OCI-LY1 (cell line): ENCODE data around the gene ZCCHC7.
A peak's percentile ranks its signal among the peaks of the same experiment; 100 is the strongest.
"Not testable (repeated sequence)": the region's sequence is repeated elsewhere in the genome, so short reads cannot be mapped to it uniquely, and the experiment has no call there.

Source experiments
- H2AFZ ChIP-seq: fragments of 200-600 bp; sonication (generic), shearing (Covaris generic); 2 replicates; pipeline ENCODE4 v1.6.0; 2014; ENCODE audit warnings: antibody characterized with exemption, mild to moderate bottlenecking, low read length
- H3F3A ChIP-seq: fragments of 200-600 bp; sonication (generic), shearing (Covaris generic); 2 replicates; pipeline ENCODE4 v1.6.0; 2014; ENCODE audit warnings: mild to moderate bottlenecking, antibody characterized with exemption, low read length, moderate library complexity; ENCODE audit not compliant: insufficient read depth
- H3K27ac ChIP-seq: fragments of 200-600 bp; sonication (generic); 2 replicates; pipeline ENCODE4 v1.5.1; 2014; ENCODE audit warnings: low read length, mixed run types, mild to moderate bottlenecking, low read depth; ENCODE audit not compliant: poor library complexity, severe bottlenecking
- H3K27me3 ChIP-seq: fragments of 200-600 bp; sonication (generic); 2 replicates; pipeline ENCODE4 v1.6.0; 2014; ENCODE audit warnings: antibody characterized with exemption, mild to moderate bottlenecking, low read length, moderate library complexity; ENCODE audit not compliant: insufficient read depth
- H3K36me3 ChIP-seq: fragments of 200-600 bp; sonication (generic); 2 replicates; pipeline ENCODE4 v1.6.1; 2014; ENCODE audit warnings: mild to moderate bottlenecking, antibody characterized with exemption, low read length, moderate library complexity, mixed read lengths; ENCODE audit not compliant: insufficient read depth
- H3K4me1 ChIP-seq: fragments of 200-600 bp; sonication (generic); 2 replicates; pipeline ENCODE4 v1.5.1; 2014; ENCODE audit warnings: mild to moderate bottlenecking, low read length, moderate library complexity; ENCODE audit not compliant: insufficient read depth, severe bottlenecking
- H3K4me2 ChIP-seq: fragments of 200-600 bp; sonication (generic), shearing (Covaris generic); 2 replicates; pipeline ENCODE4 v1.6.1; 2014; ENCODE audit warnings: low read length
- H3K4me3 ChIP-seq: fragments of 200-600 bp; sonication (generic); 2 replicates; pipeline ENCODE4 v1.5.1; 2014; ENCODE audit warnings: low read length, low read depth, mild to moderate bottlenecking, mixed read lengths; ENCODE audit not compliant: poor library complexity, severe bottlenecking
- H3K79me2 ChIP-seq: fragments of 200-600 bp; shearing (Covaris generic); 2 replicates; pipeline ENCODE4 v1.6.1; 2016; ENCODE audit warnings: mixed run types, low read length, mixed read lengths; ENCODE audit not compliant: insufficient read depth
- H3K9ac ChIP-seq: fragments of 200-600 bp; sonication (generic), shearing (Covaris generic); 2 replicates; pipeline ENCODE4 v1.6.1; 2014; ENCODE audit warnings: mild to moderate bottlenecking, low read length, mixed read lengths
- H3K9me2 ChIP-seq: fragments of 200-600 bp; sonication (generic), shearing (Covaris generic); 2 replicates; pipeline ENCODE4 v1.6.1; 2014; ENCODE audit warnings: low read depth, mild to moderate bottlenecking, low read length, mixed read lengths
- H3K9me3 ChIP-seq: fragments of 200-600 bp; shearing (Covaris generic); 2 replicates; pipeline ENCODE4 v1.6.1; 2014; ENCODE audit warnings: low read length, mixed read lengths
- H4K20me1 ChIP-seq: fragments of 200-600 bp; sonication (generic), shearing (Covaris generic); 2 replicates; pipeline ENCODE4 v1.6.0; 2016; ENCODE audit warnings: mild to moderate bottlenecking, low read length; ENCODE audit not compliant: insufficient read depth
- EZH2 ChIP-seq: fragments of 200-600 bp; sonication (generic), shearing (Covaris generic); IDR thresholded peaks from 2 replicates; pipeline ENCODE4 v1.8.0; 2017; ENCODE audit warnings: borderline replicate concordance, mixed run types, mild to moderate bottlenecking, antibody characterized with exemption, low read length, moderate library complexity, mixed read lengths
- TF ChIP-seq, protein P1 (sequence below): fragments of 200-600 bp; sonication (generic), shearing (Covaris generic); IDR thresholded peaks from 2 replicates; pipeline ENCODE4 v1.5.1; 2017; ENCODE audit warnings: mild to moderate bottlenecking, antibody characterized with exemption, low read length, moderate library complexity, mixed read lengths

ZCCHC7 gene

DNA sequence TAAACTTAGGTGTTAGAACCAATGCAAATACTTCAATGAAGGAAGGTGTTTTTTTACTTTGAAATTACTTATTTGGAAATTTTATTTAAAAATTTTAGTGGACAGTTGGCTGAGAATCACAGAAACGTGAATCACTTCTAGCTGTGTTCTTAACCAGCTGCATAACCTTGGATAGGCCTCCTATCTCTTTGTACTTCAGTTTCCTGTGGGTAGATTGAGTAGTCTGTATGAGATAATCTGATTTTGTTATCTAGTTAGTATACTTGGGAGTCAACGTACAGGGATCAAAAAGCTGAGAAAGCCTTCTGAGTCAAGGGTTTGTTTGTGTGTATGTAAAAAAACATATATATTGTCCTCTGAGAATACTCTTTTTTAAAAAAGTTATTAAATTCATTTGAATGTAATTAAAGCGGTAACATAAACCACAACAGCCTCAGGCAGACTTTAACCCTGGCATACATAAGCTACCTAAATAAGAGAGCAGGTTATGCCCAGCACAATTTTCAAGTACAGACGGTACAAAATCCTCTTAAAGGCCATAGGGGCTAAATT, 38.1 kb upstream of the ZCCHC7 start:
- peak overlapping the region; percentile 85 for H3K4me2 ChIP-seq
- peaks cover 59% of the 10 kb centered on the region for H3K36me3 ChIP-seq
- H3K4me1 ChIP-seq: peaks cover 72% of the 10 kb centered on the region
- peaks cover 81% of the 10 kb centered on the region for H3K79me2 ChIP-seq
- no peaks in the 10 kb centered on the region for H4K20me1 ChIP-seq
- no peaks in the 10 kb centered on the region for H3K9me3 ChIP-seq
- no peaks in the 10 kb centered on the region; the same call in 1 of the 2 replicates for H3F3A ChIP-seq
- peak overlapping the region; percentile 99 for H3K9ac ChIP-seq
- H3K27ac ChIP-seq: peak overlapping the region; percentile 100
- TF ChIP-seq, protein P1, sequence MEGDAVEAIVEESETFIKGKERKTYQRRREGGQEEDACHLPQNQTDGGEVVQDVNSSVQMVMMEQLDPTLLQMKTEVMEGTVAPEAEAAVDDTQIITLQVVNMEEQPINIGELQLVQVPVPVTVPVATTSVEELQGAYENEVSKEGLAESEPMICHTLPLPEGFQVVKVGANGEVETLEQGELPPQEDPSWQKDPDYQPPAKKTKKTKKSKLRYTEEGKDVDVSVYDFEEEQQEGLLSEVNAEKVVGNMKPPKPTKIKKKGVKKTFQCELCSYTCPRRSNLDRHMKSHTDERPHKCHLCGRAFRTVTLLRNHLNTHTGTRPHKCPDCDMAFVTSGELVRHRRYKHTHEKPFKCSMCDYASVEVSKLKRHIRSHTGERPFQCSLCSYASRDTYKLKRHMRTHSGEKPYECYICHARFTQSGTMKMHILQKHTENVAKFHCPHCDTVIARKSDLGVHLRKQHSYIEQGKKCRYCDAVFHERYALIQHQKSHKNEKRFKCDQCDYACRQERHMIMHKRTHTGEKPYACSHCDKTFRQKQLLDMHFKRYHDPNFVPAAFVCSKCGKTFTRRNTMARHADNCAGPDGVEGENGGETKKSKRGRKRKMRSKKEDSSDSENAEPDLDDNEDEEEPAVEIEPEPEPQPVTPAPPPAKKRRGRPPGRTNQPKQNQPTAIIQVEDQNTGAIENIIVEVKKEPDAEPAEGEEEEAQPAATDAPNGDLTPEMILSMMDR: no peak
- no peak for TF ChIP-seq EZH2
- H2AFZ ChIP-seq: no peak overlapping the region
- H3K27me3 ChIP-seq: no peaks in the 10 kb centered on the region
- peak overlapping the region; percentile 99 for H3K4me3 ChIP-seq
- no peaks in the 10 kb centered on the region for H3K9me2 ChIP-seq

DNA sequence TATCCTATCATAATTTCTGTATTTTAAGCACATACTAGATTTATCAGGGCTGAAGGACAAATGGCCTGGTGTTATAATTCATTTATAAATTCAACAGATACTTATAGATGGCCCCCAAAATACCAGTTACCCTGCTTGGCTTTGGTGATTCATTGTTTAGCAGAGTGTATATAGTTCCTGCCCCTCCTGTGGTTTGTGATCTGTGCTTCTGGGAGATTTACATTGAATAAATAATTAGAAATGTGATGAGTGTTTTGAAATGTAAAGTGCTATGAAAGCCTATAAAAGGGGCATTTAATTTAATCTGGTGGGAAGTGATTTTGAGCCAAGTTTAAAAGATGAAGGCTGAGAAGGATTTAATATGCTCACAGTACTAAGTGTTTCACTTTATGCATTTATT, 36.7 kb upstream of the ZCCHC7 start:
- H2AFZ ChIP-seq: no peak overlapping the region
- no peaks in the 10 kb centered on the region for H3K9me2 ChIP-seq
- peak overlapping the region; percentile 53 for H3K27ac ChIP-seq
- H3K4me2 ChIP-seq: peak overlapping the region; percentile 85
- H3K27me3 ChIP-seq: no peaks in the 10 kb centered on the region
- TF ChIP-seq, protein P1: no peak
- no peak for TF ChIP-seq EZH2
- peaks cover 60% of the 10 kb centered on the region for H3K4me1 ChIP-seq
- no peaks in the 10 kb centered on the region; the same call in 1 of the 2 replicates for H3F3A ChIP-seq
- H3K36me3 ChIP-seq: peaks cover 73% of the 10 kb centered on the region
- H3K9ac ChIP-seq: peak overlapping the region; percentile 99
- peak overlapping the region; percentile 99 for H3K4me3 ChIP-seq
- peaks cover 88% of the 10 kb centered on the region for H3K79me2 ChIP-seq
- no peaks in the 10 kb centered on the region for H3K9me3 ChIP-seq
- no peaks in the 10 kb centered on the region for H4K20me1 ChIP-seq

DNA sequence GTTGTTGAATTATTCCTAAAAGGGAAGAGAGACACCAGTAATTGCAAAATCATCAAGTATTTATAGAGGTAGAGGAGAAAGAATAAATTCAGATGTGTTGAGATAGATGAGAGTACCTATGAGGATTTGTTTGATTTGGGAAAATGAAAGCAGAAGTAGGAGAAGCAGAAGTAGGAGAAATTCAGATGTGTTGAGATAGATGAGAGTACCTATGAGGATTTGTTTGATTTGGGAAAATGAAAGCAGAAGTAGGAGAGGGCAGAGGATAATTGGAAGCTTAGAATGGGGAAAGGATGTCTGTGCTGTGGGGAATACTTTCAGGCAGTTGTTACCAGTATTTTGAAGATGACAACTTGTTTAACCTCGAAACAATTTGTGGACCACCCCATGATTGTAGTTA, 35.1 kb upstream of the ZCCHC7 start:
- H3K4me3 ChIP-seq: no peak overlapping the region
- no peak overlapping the region for H3K27ac ChIP-seq
- no peak overlapping the region for H2AFZ ChIP-seq
- no peaks in the 10 kb centered on the region for H3F3A ChIP-seq
- no peak overlapping the region for H3K9ac ChIP-seq
- H3K27me3 ChIP-seq: no peaks in the 10 kb centered on the region
- peak overlapping the region; percentile 85; the same call in 1 of the 2 replicates for H3K4me2 ChIP-seq
- no peaks in the 10 kb centered on the region for H3K9me2 ChIP-seq
- H3K4me1 ChIP-seq: peaks cover 51% of the 10 kb centered on the region
- peaks cover 85% of the 10 kb centered on the region for H3K36me3 ChIP-seq
- H3K9me3 ChIP-seq: no peaks in the 10 kb centered on the region
- no peaks in the 10 kb centered on the region for H4K20me1 ChIP-seq
- H3K79me2 ChIP-seq: peaks cover 99% of the 10 kb centered on the region
- TF ChIP-seq, protein P1: no peak
- TF ChIP-seq EZH2: no peak

DNA sequence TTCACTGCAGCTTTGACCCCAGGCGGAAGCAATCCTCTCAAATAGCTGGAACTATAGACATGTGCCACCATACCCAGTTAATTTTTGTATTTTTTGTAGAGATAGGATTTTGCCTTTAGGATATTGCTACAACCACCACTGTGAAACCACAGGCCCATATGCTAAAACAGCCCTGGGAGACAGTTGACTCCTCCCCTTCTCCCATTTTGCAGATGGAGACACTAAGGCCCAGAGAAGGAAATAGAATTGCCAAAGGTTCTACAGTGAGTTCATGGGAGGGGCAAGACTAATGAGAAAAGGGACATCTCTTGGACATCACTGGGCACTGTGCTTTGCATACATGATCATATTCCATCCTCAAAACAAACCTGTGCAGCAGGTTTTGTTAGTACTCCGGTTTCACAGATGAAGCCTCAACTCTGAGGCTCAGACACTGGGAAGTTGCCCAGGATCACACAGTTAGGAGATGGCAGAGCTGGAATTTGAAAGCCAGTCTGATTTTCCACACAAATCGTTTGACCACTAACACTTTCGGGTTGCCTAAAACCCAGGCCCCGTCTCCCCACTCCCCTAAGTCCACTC, 27.6 kb upstream of the ZCCHC7 start:
- peaks cover 27% of the 10 kb centered on the region for H3K4me1 ChIP-seq
- H4K20me1 ChIP-seq, H3K9me3 ChIP-seq, H3K27ac ChIP-seq, H3K9me2 ChIP-seq, H3K27me3 ChIP-seq, H3F3A ChIP-seq, H3K4me2 ChIP-seq, H3K9ac ChIP-seq, H2AFZ ChIP-seq, H3K4me3 ChIP-seq: not testable (repeated sequence)
- peaks cover 32% of the 10 kb centered on the region for H3K36me3 ChIP-seq
- peaks cover 24% of the 10 kb centered on the region for H3K79me2 ChIP-seq
